Ramos (cell line): ENCODE data around the gene ZNF692.
"Not testable (repeated sequence)": the region's sequence is repeated elsewhere in the genome, so short reads cannot be mapped to it uniquely, and the experiment has no call there.

Source experiments
- in situ Hi-C: fragments of 300-500 bp; cut with MboI; formaldehyde crosslinking; loops from one replicate; pipeline ENCODE4 v1.14.3; 2022; ENCODE audit warnings: low sequenced_read_pairs; ENCODE audit not compliant: unreplicated experiment

ZNF692 gene

GRCh38 chr1:248830718-248831017, 28.2 kb downstream of the ZNF692 start:
- in situ Hi-C loops: not testable (repeated sequence)

- in situ Hi-C loops: no loop called here
Measured at GRCh38 chr1:248828845-248829244, 30.0 kb downstream of the ZNF692 start.

- in situ Hi-C loops: no loop called here
Measured at GRCh38 chr1:248825909-248826760, 32.8 kb downstream of the ZNF692 start, which contains the start of gene SH3BP5L. Gene SH3BP5L, minus strand, starts transcription at chr1:248825915. Its CDS starts 980 bp downstream, at chr1:248824935.

GRCh38 chr1:248825573-248825908, 33.3 kb downstream of the ZNF692 start:
- in situ Hi-C loops: no loop called here

- in situ Hi-C loops: no loop called here
Measured at GRCh38 chr1:248825136-248825535, 33.7 kb downstream of the ZNF692 start.

GRCh38 chr1:248824701-248825100, 34.2 kb downstream of the ZNF692 start:
- in situ Hi-C loops: no loop called here

- in situ Hi-C loops: no loop called here
Measured at GRCh38 chr1:248824301-248824700, 34.6 kb downstream of the ZNF692 start.

GRCh38 chr1:248823517-248824001, 35.3 kb downstream of the ZNF692 start:
- in situ Hi-C loops: no loop called here

GRCh38 chr1:248822148-248823032, 36.5 kb downstream of the ZNF692 start:
- in situ Hi-C loops: no loop called here

GRCh38 chr1:248821641-248822040, 37.2 kb downstream of the ZNF692 start:
- in situ Hi-C loops: no loop called here

- in situ Hi-C loops: no loop called here
Measured at GRCh38 chr1:248821101-248821500, 37.8 kb downstream of the ZNF692 start.

GRCh38 chr1:248820041-248820585, 38.8 kb downstream of the ZNF692 start:
- in situ Hi-C loops: no loop called here

- in situ Hi-C loops: no loop called here
Measured at GRCh38 chr1:248818505-248819374, 40.1 kb downstream of the ZNF692 start.

- in situ Hi-C loops: no loop called here
Measured at GRCh38 chr1:248817065-248817464, 41.8 kb downstream of the ZNF692 start.

GRCh38 chr1:248816042-248816851, 42.6 kb downstream of the ZNF692 start:
- in situ Hi-C loops: no loop called here

GRCh38 chr1:248815407-248816034, 43.4 kb downstream of the ZNF692 start:
- in situ Hi-C loops: no loop called here

GRCh38 chr1:248814351-248814750, 44.5 kb downstream of the ZNF692 start:
- in situ Hi-C loops: no loop called here

GRCh38 chr1:248813546-248813945, 45.3 kb downstream of the ZNF692 start:
- in situ Hi-C loops: no loop called here
